Raji (cell line): Measurements from ENCODE around the gene PDE9A.

Experiments used
- POLR2A ChIP-seq: IDR thresholded peaks from 2 replicates; pipeline ENCODE4 v1.6.1; 2011; ENCODE audit warnings: low read depth, low read length, control low read depth; ENCODE audit not compliant: insufficient read depth

Gene PDE9A

GRCh38 chr21:42666925-42667324, 13.5 kb downstream of the PDE9A start:
- TF ChIP-seq POLR2A = no peak

DNA sequence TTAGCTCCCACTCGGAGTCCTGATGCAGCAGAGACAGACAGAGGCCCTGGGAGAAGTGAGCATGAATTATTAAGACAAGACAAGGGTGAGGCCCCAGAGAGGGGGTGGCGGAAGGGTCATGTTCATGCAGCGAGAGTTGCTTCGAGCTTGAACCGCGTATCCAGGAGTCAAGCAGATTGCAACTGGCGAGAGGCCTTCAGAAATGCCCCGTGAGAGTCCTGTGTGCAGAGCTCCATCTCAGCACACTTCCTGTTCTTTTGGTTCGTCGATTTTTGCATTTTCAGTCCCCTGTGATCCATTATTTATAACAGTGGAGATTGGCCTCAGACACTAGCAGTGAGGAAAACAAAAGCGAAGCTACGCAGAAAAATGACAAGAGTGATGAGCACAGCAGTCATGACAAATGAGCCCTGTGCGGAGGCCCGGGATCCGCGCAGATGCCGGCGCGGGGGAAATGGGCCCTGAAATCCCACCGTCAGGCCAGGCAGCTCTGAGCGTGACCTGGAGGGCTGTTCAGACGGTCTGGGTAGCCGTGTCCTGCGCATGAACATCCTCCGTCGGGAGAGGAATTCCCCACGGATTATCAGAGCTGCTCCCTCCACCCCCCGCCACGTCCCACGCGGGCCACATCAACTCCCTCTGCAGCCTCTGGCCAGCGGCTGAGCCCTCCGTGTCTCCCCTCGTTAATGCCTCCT, 15.0 kb downstream of the PDE9A start:
- no peak for TF ChIP-seq POLR2A

GRCh38 chr21:42669041-42669440, 15.6 kb downstream of the PDE9A start:
- no peak for TF ChIP-seq POLR2A

DNA sequence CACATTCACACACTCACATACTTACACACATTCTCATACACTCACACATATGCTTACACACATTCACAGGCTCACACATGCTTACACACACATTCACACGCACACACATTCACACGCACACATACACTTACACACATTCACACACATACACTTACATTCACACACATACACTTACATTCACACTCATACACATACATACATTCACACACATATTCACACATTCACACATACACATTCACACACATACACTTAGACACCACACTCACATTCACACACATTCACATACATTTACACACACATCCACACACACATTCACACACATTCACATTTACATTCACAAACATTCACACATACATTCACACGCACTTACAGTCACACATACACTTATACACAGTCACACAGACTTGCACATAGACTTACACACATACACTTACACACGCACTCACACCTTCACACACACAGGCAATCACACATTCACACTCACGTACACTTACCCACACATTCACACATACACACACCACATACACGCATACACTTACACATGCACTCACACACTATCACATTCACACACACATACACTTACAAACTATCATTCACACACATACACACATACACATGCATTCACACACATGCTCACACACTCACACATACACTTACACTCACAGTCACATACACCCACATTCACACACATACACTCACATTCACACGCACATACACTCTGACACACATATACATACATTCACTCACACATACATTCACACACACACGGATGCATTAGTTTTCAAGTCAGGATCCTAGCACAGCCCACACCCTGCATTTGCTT, 16.8 kb downstream of the PDE9A start:
- TF ChIP-seq POLR2A = no peak

- TF ChIP-seq POLR2A = no peak
Measured at GRCh38 chr21:42670884-42671283, 17.5 kb downstream of the PDE9A start.

DNA sequence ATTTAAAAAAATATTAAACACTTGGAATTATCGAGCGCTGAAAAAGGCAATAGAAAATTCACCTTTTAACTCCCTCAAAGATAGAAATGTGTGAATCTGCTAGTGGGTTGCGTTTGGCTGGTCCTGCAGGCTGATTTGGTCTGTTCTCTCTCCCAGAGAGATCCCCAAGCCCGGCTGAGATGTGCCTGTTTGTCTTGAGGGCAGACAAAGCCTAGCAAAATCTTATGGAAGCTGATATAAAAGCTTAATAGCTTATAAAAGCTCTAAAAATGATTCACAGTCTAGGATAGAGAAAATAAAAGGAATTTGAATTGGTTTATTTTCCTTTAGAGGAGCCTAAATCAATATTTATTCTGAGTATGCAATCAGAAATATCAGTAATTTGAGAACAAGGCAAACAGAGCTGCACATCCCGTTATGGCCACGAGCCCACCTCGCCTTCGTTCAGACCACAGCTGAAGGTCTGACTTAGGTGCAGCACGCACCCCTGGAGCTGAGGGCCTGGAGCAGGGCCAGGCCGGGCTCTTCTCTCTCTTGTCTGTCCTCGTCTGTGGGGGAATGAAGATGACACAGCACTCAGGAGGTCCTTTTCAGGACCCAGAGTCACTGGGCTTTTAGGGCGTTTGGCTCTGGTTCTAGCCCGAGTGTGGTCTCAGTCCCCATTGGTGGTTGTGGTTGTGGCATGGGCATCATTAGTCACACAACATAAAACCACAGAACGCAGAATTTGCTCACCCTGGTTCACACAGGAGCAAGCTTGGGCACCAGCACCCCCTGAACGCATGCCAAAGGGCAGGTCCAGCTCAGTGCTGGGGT, 18.6 kb downstream of the PDE9A start:
- no peak for TF ChIP-seq POLR2A

DNA sequence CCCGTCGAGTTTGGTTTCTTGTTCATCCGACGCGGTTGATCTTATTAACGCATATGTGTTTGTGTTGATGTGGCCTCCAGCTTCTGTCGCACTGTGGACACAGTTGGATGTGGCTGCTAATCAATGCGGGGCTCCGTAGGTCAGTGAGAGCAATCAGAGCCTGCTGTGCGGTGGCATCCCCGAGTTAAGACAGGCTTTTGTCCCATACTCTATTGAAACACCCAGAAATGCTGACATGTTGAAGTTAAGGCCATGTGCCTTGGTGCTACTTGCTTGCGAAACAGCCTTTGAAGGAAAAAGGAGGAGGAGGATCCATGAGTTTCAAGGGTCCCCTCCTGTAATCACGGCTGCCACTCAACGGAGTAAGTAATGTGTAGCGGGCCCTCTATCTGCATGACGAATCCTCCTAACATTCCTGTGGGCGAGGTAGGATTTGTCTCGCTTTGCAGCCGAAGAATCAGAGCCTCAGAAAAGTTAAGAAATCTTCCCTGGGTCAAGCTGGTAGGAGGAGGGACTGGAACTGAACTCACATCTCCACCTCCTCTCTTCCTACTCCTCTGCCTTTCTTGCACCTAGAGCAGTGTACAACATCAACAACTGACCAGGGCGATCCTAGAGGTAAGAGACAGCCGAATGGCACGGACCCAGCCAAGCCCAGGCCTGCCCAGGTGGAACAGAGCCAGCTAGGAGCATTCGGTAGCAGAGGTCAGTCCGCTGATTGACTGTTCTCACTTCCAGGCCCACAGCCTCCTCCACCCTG, 19.5 kb downstream of the PDE9A start:
- no peak for TF ChIP-seq POLR2A

GRCh38 chr21:42673633-42674328, 20.4 kb downstream of the PDE9A start:
- TF ChIP-seq POLR2A = no peak

DNA sequence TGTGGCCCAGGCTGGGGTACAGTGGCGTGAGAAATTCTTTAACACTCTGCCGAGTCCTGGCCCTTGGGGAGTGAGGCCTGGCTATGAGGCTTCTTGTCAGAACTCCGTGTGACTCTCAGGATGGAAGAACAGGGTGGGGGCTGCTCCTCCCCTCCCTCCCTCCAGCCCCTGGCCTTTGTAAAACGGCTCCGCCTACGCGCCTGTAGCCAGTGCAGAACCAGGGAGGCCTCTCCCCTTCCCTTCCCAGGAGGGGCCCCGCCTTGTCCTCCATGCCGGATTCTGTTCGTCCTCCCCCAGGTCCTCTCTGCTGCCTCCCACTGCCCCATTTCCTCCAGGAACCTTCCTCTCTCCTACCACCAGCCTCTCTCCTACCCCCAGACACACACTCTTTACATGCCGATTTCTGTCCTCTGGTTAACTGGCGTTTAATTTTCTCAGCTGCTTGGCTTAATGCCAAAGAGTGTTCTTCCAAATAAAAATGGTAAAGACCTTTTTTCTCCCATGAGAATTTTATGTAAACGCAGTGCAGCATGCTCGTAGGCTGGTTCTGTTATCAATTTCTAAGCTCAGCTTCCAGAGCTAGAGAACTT, 21.0 kb downstream of the PDE9A start:
- no peak for TF ChIP-seq POLR2A

DNA sequence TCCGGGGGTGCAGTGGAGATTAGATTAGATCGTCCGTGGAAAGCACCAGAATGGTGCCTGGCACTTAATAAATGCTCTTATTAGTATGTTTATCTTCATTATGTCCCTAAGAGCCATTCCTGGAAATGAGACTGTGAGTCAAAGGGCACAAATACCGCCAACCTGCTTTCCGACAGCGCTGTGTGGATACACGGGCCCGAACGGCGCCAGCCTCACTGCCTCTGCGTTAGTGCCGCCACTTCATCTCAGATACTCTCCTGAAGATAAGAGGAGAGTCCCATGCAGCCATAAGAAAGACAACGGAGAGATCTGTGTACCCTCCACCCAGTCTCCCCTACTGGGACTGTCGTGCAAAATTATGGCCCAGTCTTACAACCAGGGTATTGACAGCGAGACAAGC, 22.0 kb downstream of the PDE9A start:
- TF ChIP-seq POLR2A = no peak

DNA sequence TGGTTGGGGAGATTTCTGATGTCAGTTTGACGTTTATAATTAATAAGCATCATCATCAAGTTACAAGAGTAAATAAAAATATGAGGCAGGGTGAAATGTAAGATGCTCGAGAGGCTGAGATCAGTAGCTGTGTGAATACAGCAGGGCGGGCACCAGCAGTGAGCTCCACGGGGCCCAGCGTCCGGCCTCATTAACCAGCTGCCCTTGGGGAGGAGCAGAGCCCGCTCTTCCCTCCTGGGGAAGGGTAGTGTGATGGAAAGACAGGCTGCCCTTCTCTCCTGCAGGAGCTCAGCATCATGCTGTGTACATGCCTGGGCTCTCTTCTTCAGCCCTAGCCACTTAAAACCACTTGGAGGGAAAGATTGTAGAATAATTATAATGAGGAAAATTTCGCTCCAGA, 23.4 kb downstream of the PDE9A start:
- TF ChIP-seq POLR2A = no peak

DNA sequence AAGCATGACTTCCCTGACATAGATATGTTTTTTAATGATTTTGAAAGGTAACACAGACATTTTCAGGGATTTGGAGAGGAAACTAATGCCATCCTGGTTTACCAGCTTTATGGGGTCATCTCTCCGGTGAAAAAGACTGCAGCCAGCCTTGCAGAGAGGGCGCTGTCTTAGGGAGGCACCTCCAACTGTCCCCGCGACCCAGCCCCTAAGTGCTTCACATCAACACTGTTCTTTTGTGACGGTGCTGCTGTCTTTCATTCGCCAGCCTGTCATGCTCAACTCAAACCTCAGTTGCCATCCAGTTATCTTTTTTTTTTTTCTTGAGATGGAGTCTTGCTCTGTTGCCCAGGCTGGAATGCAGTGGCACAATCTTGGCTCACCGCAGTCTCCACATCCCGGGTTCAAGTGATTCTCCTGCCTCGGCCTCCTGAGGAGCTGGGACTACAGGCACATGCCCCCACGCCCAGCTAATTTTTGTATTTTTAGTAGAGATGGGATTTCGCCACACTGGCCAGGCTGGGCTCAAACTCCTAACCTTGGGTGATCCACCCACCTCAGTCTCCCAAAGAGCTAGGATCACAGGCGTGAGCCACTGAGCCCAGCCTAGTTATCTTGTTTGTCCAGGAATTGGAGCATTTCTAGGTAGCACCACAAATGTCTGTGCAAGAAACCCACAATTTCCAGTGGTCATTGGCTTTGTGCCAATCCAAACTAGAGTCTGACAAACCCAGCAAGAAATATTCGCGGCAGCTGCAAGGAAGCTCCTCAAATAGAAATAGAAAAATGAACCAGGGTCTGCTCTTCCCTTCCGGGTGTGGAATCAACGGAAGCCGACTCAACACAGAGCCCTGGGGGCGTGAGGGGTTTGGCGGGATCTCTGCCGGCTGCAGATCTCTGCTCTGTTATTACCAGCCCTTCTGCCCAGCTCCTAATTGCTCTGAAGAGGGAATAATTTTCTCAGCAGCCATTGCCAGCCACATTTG, 24.2 kb downstream of the PDE9A start:
- no peak for TF ChIP-seq POLR2A
